Small intestine (tissue), 7 donors: Measurements from ENCODE around the gene IGFBP4. TPM values are rescaled to one million over a fixed set of nuclear protein-coding genes. Genes with fewer than 3 reads are reported as not detected.

Experiments used
- DNase-seq, 2 donors: peaks; one replicate each; pipeline versions ENCODE4 v3.0.0 to v3.0.0-alpha.2; 2013
- FAIRE-seq: peaks from 2 replicates; lab custom pipeline; 2012; peaks lifted over from hg19 to GRCh38; lab: Jason Lieb, UNC
- H3K27ac ChIP-seq, 3 donors: one replicate each; pipeline ENCODE4 v1.5.1; 2013; ENCODE audit warnings: low read length in 2 of 3, mild to moderate bottlenecking in 2 of 3, control low read depth in 1 of 3, inconsistent platforms in 1 of 3, low read depth in 1 of 3, moderate library complexity in 1 of 3
- H3K27me3 ChIP-seq, 3 donors: one replicate each; pipeline ENCODE4 v1.6.1; 2013; ENCODE audit warnings: low read length in 3 of 3, inconsistent platforms in 1 of 3; ENCODE audit not compliant: control insufficient read depth in 3 of 3, insufficient read depth in 3 of 3
- H3K36me3 ChIP-seq, 3 donors: one replicate each; pipeline ENCODE4 v1.6.1; 2013; ENCODE audit warnings: low read length in 3 of 3, inconsistent platforms in 1 of 3, low read depth in 1 of 3, mild to moderate bottlenecking in 1 of 3, moderate library complexity in 1 of 3; ENCODE audit not compliant: control insufficient read depth in 3 of 3, insufficient read depth in 2 of 3
- H3K4me1 ChIP-seq, 3 donors: one replicate each; pipeline ENCODE4 v1.6.1; 2013; ENCODE audit warnings: low read length in 2 of 3, inconsistent platforms in 1 of 3, low read depth in 1 of 3, mild to moderate bottlenecking in 1 of 3, moderate library complexity in 1 of 3; ENCODE audit not compliant: control insufficient read depth in 3 of 3, insufficient read depth in 2 of 3
- H3K4me3 ChIP-seq, 3 donors: one replicate each; pipeline ENCODE4 v1.5.1; 2013; ENCODE audit warnings: low read length in 3 of 3, control low read depth in 1 of 3, inconsistent platforms in 1 of 3, low read depth in 1 of 3, mild to moderate bottlenecking in 1 of 3, moderate library complexity in 1 of 3
- H3K9me3 ChIP-seq, 2 donors: one replicate each; pipeline ENCODE4 v1.6.1; 2013; ENCODE audit warnings: low read depth in 1 of 2, low read length in 1 of 2; ENCODE audit not compliant: control insufficient read depth in 2 of 2, insufficient read depth in 1 of 2
- WGBS, 3 donors: extraction: QIAGEN DNeasy Blood & Tissue Kit; methylation state at CpG; one replicate each; pipeline ENCODE4 v1.1.7; 2013; 5-methylcytosine and 5-hydroxymethylcytosine counted together
- polyA plus RNA-seq, 4 donors: library from polyadenylated mRNA; stranded (reverse) in 3 of 4; unstranded in 1 of 4; fragments of 200-250 nt in 3 of 4; fragments of 120-200 nt in 1 of 4; gene quantifications; one replicate each; pipeline versions ENCODE4 v1.2.1 to v1.2.3, GENCODE V29; 2013
- donor health status: healthy with polysubstance abuse.
- donor health status: control.
- donor health status: control.
- donor health status: Bipolar disorder and iron deficiency.
- donor health status: healthy.

IGFBP4 gene
- polyA plus RNA-seq, 4 donors: 19.2 to 282 (median 40.1) TPM

GRCh38 chr17:40433551-40434415 is 9.5 kb upstream of the IGFBP4 start:
- Histone ChIP-seq H3K4me1 (no peaks in the 10 kb centered on the region), H3K4me3 (no peak overlapping the region), H3K27ac (peak overlapping the region in 2 of 3 donors; percentile 60 to 65), H3K27me3 (no peaks in the 10 kb centered on the region), H3K9me3 (no peaks in the 10 kb centered on the region), H3K36me3 (no peaks in the 10 kb centered on the region)
- DNase-seq (no peak), FAIRE-seq (no peak)
- 84 to 91% (median 90%) methylated on average over 6 of the region's 6 CpGs for WGBS, 3 donors

GRCh38 chr17:40436636-40437035 is 6.6 kb upstream of the IGFBP4 start:
- Histone ChIP-seq H3K4me3 (no peak overlapping the region), H3K27ac (no peak overlapping the region), H3K4me1 (no peaks in the 10 kb centered on the region), H3K36me3 (no peaks in the 10 kb centered on the region), H3K9me3 (no peaks in the 10 kb centered on the region), H3K27me3 (no peaks in the 10 kb centered on the region)
- no peak for FAIRE-seq
- WGBS, 3 donors: 67 to 73% (median 70%) methylated on average over 5 of the region's 5 CpGs
- no peak for DNase-seq

- no peak for DNase-seq
- FAIRE-seq: no peak
Measured at GRCh38 chr17:40437095-40437732, 6.0 kb upstream of the IGFBP4 start.

GRCh38 chr17:40440166-40440565 is 3.1 kb upstream of the IGFBP4 start:
- Histone ChIP-seq H3K4me1 (peaks cover 0 to 15% (median 3%) of the 10 kb centered on the region in 3 donors), H3K4me3 (no peak overlapping the region), H3K36me3 (no peaks in the 10 kb centered on the region), H3K27ac (no peak overlapping the region), H3K9me3 (no peaks in the 10 kb centered on the region), H3K27me3 (peaks cover 0 to 17% (median 0%) of the 10 kb centered on the region in 3 donors)
- FAIRE-seq (no peak), DNase-seq (no peak)
- 83 to 88% (median 83%) methylated on average over 4 of the region's 4 CpGs for WGBS, 3 donors

More at GRCh38 chr17:40437095-40437732, 6.0 kb upstream of the IGFBP4 start:
- H3K36me3 ChIP-seq: no peaks in the 10 kb centered on the region
- H3K9me3 ChIP-seq: no peaks in the 10 kb centered on the region
- H3K27me3 ChIP-seq: no peaks in the 10 kb centered on the region
- no peak overlapping the region for H3K27ac ChIP-seq
- WGBS, 3 donors: 86 to 88% (median 88%) methylated on average over 5 of the region's 5 CpGs
- no peak overlapping the region for H3K4me3 ChIP-seq
- H3K4me1 ChIP-seq: no peaks in the 10 kb centered on the region

GRCh38 chr17:40442392-40443195 is 656 bp upstream of the IGFBP4 start:
- DNase-seq: no peak
- H3K4me1 ChIP-seq: peaks cover 0 to 20% (median 5%) of the 10 kb centered on the region in 3 donors
- H3K4me3 ChIP-seq: peak overlapping the region; percentile 47 to 67 (median 53)
- H3K36me3 ChIP-seq: peaks cover 0 to 7% (median 0%) of the 10 kb centered on the region in 3 donors
- no peak for FAIRE-seq
- H3K27me3 ChIP-seq: peaks cover 0 to 20% (median 0%) of the 10 kb centered on the region in 3 donors
- 39 to 46% (median 43%) methylated on average over 28 to 29 of the region's 29 CpGs for WGBS, 3 donors
- peak overlapping the region; percentile 71 to 82 (median 80) for H3K27ac ChIP-seq
- H3K9me3 ChIP-seq: no peaks in the 10 kb centered on the region

GRCh38 chr17:40443988-40444899 is 994 bp downstream of the IGFBP4 start:
- FAIRE-seq (no peak), DNase-seq (no peak)
- 19 to 25% (median 20%) methylated on average over 14 to 15 of the region's 15 CpGs for WGBS, 3 donors

GRCh38 chr17:40445751-40446468 is 2.7 kb downstream of the IGFBP4 start:
- Histone ChIP-seq H3K9me3 (no peaks in the 10 kb centered on the region), H3K36me3 (peaks cover 0 to 10% (median 0%) of the 10 kb centered on the region in 3 donors), H3K4me3 (peak overlapping the region in 1 of 3 donors; percentile 56), H3K4me1 (peaks cover 9 to 46% (median 14%) of the 10 kb centered on the region in 3 donors), H3K27ac (peak overlapping the region in 2 of 3 donors; percentile 47 to 89), H3K27me3 (peaks cover 0 to 20% (median 0%) of the 10 kb centered on the region in 3 donors)
- no peak for DNase-seq
- WGBS, 3 donors: 70 to 81% (median 72%) methylated on average over 11 of the region's 11 CpGs
- no peak for FAIRE-seq

More at GRCh38 chr17:40443988-40444899, 994 bp downstream of the IGFBP4 start:
- Histone ChIP-seq H3K27me3 (peaks cover 0 to 20% (median 0%) of the 10 kb centered on the region in 3 donors), H3K36me3 (peaks cover 0 to 10% (median 0%) of the 10 kb centered on the region in 3 donors), H3K27ac (peak overlapping the region; percentile 59 to 89 (median 71)), H3K4me3 (peak overlapping the region; percentile 47 to 67 (median 56)), H3K4me1 (peaks cover 9 to 33% (median 12%) of the 10 kb centered on the region in 3 donors), H3K9me3 (no peaks in the 10 kb centered on the region)
